NCI-H2171 treated with DMSO at 0.1 percent for 48 hours (cell line): Measurements from ENCODE around the gene OR52E4.

Experiments
- DNase-seq: peaks from one replicate; lab custom pipeline; 2025; lab: John Stamatoyannopoulos, UW

Gene OR52E4

DNA sequence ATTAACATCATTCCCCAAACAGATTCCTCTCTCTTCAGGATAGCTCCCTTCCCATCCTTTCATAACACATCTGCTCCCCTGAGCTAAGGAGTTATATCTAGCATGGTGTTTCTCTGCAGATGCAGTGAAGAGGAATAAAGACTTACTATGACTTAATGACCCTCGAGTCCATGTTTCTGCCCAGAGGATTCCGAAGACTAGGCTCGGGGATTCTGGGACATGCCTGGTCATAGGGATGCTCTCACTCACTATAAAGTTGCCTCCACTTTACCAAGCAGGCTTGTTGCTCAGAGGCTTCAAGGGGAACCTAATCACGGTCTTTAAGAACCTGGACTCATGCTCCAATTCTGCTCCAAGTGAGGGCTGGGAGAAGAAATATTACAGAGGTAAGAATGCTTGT, at the start of gene OR52E4:
Gene OR52E4, plus strand, starts transcription at position 301 of the 400 bp plus-strand sequence. CDS start 3,664 bp downstream, outside the sequence.
- no peak for DNase-seq

GRCh38 chr11:5831196-5831829, 49.1 kb upstream of the OR52E4 start:
- no peak for DNase-seq

DNA sequence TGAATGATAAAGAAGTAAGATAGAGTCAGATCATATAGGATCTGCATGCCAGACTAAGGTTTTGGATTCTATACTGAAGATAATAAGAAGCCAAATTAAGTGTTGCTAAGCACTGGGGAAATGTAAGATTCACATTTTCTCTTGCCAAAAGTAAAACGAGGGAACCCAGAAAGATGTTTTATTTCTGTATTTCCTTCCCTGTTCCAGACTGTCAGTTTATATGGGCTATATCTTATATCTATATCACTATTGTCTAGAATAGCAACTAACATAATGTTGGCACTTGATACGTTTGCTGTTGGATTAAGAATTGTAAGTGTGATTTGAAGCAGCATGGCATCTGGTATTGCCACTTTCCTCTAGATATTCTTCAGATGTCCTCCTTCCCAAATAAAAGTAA, 47.0 kb upstream of the OR52E4 start:
- DNase-seq = no peak

DNA sequence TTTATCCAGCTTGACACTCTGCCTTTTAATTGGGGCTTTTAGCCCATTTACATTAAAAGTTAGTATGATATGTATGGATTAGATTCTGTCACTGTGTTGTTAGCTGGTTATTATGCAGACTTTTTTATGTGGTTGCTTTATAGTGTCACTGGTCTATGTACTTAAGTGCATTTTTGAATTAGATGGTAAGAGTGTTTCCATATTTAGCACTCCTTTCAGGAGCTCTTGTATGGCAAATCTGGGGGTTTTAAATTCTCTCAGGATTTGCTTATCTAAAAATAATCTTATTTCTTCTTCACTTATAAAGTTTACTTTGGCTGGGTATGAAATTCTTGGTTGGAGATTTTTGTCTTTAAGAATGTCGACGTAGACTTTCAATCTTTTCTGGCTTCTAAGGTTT, 42.7 kb upstream of the OR52E4 start:
- no peak for DNase-seq

GRCh38 chr11:5841797-5842196, 38.6 kb upstream of the OR52E4 start, which contains the start of gene OR52E6:
Gene OR52E6 (minus strand): TSS chr11:5841897. CDS start chr11:5841897, 0 bp downstream.
- no peak for DNase-seq

DNA sequence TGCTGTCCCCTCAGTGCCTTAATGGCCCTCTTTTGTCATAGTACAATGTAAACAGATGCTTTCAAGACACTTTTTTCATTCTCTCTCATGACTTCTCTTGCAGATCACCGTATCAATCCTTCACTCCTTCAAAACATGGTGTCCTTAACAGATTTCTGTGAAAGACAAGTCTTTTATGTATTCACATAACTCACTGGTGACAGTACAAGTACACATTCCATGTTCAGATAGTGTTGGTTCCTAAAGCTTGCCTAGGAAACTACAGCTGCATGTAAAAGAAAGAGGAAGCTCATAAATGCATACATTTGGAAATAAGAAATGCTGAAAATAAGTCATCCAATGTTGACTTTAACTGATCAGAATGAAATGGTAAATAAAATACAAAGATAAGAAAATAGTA, 33.7 kb upstream of the OR52E4 start:
- no peak for DNase-seq

- DNase-seq = no peak
Observed at GRCh38 chr11:5847711-5848110, 32.7 kb upstream of the OR52E4 start.

DNA sequence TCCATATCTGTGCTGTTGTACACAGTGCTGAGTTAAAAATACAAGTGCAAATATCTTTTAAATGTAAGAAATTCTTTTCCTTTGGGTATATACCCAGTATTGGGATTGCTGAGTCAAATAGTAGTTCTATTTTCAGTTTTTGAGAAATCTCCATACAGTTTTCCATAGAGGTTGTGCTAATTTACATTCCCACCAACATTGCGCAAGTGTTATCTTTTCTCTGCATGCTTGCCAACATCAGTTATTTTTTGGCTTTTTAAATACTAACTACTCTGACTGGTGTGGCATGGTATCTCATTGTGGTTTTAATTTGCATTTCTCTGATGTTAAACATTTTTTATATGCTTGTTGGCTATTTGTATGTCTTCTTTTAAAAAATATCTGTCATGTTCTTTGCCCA, 29.4 kb upstream of the OR52E4 start:
- DNase-seq = no peak

DNA sequence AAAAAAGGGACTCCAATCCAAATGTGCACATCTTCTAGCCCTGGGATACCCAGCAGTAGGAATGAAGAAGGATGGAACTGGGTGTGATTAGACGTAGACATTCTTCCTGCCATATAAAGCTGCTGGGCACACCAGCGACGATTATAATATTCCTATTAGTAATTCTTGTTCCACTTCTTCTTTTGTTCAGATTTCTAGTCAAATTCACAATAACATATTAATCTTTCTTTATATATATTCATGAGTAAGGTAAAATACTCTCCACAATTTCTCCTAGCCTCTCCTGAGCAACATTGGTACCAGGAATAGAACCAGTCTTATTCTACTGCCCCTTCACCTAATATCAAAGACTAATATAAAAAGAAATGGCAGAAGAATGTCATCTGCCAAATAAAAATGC, 22.8 kb upstream of the OR52E4 start, which contains the start of gene OR52E8:
Gene OR52E8, minus strand, starts transcription at position 101 of the 400 bp plus-strand sequence. Its CDS starts 0 bp downstream, at position 101.
- no peak for DNase-seq

DNA sequence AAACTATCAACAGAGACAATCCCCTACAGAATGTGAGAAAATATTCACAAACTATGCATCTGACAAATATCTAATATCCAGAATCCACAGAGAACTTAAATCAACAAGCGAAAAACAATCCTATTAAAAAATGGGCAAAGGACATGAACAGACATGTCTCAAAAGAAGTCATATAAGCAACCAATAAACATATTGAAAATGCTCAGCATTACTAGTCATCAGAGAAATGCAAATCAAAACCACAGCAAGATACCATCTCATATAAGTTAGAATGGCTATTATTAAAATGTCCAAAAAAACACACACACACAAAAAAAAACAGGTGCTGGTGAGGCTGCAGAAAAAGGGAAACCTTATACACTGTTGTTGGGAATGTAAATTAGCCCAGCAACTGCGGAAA, 14.6 kb upstream of the OR52E4 start:
- DNase-seq = no peak

GRCh38 chr11:5878564-5878963, 1.9 kb upstream of the OR52E4 start:
- no peak for DNase-seq

DNA sequence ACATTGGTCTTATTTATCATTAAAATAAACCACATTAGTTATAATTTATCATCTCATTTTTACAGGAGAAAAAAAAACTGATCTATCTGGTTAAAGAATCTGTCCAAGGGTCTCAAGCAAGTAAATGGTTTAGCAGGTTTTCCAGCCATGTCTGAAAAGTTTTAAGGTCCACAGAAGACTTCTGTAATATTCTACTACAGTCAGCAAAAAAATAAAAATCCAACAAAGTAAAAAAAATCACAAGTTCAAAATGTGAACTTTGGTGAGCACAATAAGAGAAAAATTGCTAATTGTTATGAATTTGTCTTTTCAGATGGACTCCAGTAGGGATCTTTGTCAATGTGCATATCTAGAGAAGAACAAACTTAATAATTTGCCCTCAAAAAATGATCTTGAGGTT, 1.3 kb downstream of the OR52E4 start:
- DNase-seq = no peak

DNA sequence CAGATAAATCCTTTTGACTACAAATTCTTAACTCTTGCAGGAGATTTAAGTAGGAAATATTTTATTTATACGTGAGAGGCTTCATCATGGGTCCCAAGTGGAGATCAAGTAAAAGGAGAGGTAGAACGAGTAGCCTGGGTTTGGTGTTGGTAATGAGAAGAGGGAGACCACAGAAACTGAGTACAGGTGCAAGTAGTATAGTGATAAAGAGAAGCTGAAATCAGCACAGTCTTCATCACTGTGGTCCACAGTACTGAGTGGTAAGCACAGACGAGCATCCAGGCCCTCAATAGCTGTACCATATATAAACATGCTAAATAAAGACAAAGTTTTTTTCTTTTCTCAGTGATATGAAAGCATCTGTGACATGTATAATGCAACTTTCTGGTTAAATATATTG, 6.7 kb downstream of the OR52E4 start:
- DNase-seq = no peak

DNA sequence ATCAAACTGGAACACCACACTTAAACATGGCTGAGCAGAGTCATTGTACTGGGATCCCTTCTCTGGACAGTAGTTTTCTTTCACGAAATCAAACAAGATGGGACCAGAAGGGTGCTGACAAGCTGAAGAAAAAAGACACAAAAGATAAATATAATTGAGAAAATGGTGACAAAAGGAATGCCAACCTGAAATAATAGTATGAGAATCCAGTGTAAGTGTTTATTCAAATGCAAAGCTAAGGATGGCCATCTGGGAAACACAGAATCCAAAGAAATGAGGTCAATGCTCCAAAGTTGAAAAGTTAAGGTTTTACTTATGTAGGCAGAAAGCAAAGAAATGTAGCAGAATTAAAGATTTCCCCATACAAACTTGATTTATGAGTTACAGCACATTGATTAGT, 7.2 kb downstream of the OR52E4 start:
- no peak for DNase-seq

- no peak for DNase-seq
Observed at GRCh38 chr11:5891216-5891800, 10.9 kb downstream of the OR52E4 start.

DNA sequence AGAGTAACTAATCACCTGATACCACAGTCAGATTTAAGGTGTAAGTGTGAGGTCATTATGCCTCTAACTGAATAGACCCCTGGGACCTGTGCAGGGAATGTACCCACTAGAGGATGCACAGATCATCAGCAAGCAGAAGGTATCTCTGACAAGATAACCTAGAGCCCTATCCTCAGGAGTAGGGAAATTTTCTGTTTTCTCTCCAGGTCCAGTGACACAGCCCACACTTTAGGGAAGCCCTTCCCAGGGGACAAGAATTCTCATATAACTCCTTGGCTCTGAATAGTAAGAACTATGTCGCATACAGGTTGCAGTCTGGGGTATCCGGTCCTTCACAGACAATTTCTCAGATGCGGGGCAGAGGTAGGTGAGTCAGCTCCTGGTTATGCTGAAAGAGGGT, 12.5 kb downstream of the OR52E4 start, which contains the start of gene OR52E5:
Gene OR52E5, plus strand, starts transcription at position 301 of the 400 bp plus-strand sequence. CDS start 7,569 bp downstream, outside the sequence.
- no peak for DNase-seq

GRCh38 chr11:5899534-5899933, 19.1 kb downstream of the OR52E4 start:
- DNase-seq = no peak

- DNase-seq = no peak
Observed at GRCh38 chr11:5910540-5910939, 30.1 kb downstream of the OR52E4 start.

DNA sequence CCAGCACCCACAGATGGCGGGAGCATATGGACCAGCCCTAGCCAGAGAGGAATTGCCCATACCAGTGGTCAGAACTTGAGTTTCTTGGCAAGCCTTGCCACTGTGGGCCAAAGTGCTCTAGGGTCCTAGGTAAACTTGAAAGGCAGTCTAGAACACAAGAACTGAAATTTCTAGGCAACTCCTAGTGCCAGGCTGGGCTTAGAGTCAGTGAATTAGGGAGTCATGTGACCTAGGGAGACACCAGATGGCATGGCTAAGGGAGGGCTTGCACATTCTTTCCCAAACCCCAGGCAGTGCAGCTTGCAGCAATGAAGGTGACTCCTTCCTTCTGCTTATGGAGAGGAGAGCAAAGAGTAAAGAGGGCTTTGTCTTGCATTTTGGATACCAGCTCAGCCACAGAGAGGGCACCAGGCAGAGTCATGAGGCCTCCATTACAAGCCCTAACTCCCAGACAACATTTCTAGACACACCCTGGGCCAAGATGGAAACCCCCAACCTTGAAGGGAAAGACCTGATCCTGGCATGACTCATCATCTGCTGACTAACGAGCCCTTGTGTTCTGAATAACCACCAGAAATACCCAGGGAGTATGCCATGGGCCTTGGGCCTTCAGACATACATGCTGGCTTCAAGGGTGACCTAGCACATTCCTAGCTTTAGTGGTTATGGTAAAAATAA, 42.5 kb downstream of the OR52E4 start:
- no peak for DNase-seq

- no peak for DNase-seq
Observed at GRCh38 chr11:5923427-5923776, 43.0 kb downstream of the OR52E4 start.

DNA sequence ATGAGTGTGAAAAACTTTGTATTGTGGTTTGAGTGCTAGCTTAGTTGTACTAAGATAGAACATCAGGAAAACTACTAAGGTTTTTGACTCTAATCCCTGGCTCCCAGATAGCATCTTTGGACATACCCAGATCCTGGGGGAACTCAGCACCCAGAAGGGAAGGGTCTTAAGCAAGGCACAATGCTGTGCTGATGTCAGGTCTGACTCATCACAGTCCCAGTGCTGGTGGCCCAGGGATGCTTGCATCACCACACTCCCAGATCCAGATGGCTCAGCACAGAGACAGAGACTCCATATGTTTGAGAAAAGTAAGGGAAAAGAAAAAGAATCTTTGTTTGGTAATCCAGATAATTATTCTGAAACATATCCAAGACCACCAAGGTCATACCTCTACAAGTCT, 43.4 kb downstream of the OR52E4 start:
- DNase-seq = no peak

DNA sequence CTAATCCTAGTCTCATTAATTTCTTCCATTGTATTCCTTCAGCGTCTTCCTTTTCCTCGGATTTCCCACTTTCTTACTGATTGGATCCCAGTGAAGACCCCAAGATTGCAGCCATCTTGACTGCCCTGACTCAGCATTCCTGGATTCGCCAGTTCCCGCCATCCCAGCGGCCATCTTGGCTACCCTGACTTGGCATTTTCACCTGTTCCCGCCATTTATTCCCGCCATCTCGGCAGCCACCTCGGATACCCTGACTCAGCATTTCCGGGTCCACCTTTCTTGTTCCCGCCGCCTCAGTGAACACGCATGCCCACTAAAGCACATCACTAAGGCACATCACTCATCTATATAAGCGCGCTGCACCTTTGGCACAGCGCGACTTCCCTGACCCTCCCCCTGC, 47.8 kb downstream of the OR52E4 start:
- DNase-seq = no peak

DNA sequence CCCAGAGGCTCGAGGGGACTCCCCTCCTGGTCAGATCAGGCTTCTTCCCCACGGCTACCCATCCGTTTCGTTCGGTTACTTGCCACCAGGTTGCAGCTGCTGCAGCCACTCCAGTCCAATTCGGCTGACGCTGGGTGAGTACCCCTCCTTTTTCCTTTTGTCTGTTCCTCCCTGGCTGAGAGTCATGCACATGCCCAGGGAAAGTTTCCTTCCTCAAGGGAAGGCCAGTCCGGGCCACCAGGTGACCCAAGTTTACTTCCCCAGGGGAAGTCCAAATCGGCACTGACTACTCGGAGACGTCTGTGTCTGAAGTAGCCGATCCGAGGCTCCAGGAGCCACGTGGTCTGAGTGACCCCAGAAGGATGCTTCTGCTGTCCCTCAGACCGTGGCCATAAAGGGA, 48.4 kb downstream of the OR52E4 start:
- DNase-seq = no peak
